Measurements from ENCODE around the gene PPAT. TPM values are rescaled to one million over a fixed set of nuclear protein-coding genes. Genes with fewer than 3 reads are reported as not detected.

PPAT gene
- total and polyA plus RNA-seq, 11 donors: 0.65 to 6.5 (median 3.7) TPM

GRCh38 chr4:56345458-56345857 lies 90.0 kb downstream of the PPAT start:
- Histone ChIP-seq H3K27me3 (no peaks in the 10 kb centered on the region), H3K9me3 (no peaks in the 10 kb centered on the region), H3K4me3 (no peak overlapping the region), H3K36me3 (peaks cover 0 to 58% (median 26%) of the 10 kb centered on the region in 9 donors), H3K27ac (no peak overlapping the region), H3K4me1 (no peaks in the 10 kb centered on the region)
- DNase-seq: no peak
- intact Hi-C loops (cut with DNase I): no loop called here
- TF ChIP-seq POLR2A (IDR thresholded peaks at IDR 0.05): no peak
- TF ChIP-seq CTCF (IDR thresholded peaks at IDR 0.05): no peak
- WGBS, 4 donors: 92 to 97% (median 96%) methylated on average over 4 of the region's 4 CpGs
- no peak for ATAC-seq

Other genes with a start within 250 kb of the PPAT start
- 10 to 100 TPM in 1 of 9 donors, 1 to 10 TPM in 8; 3.1 to 11.7 (median 5.3) TPM for gene AASDH, start 48.1 kb downstream of the PPAT start, total RNA-seq
- 1 to 10 TPM; 2.4 to 3.1 TPM for gene AASDH, start 48.1 kb downstream of the PPAT start, polyA plus RNA-seq
- gene PAICS, start 645 bp upstream of the PPAT start, total RNA-seq: 10 to 100 TPM; 11.8 to 32.2 (median 26.5) TPM
- gene PAICS, start 645 bp upstream of the PPAT start, polyA plus RNA-seq: 10 to 100 TPM; 20.4 to 55.5 TPM
- 10 to 100 TPM; 35.1 to 66.8 (median 41.7) TPM for gene SRP72, start 32.0 kb upstream of the PPAT start, total RNA-seq
- 10 to 100 TPM; 14.1 to 49.9 TPM for gene SRP72, start 32.0 kb upstream of the PPAT start, polyA plus RNA-seq
- under 1 TPM in 1 of 9 donors, not detected in 8; 0.21 TPM for gene ARL9, start 70.2 kb upstream of the PPAT start, total RNA-seq
- under 1 TPM in 1 of 2 donors, not detected in 1; 0.03 TPM for gene ARL9, start 70.2 kb upstream of the PPAT start, polyA plus RNA-seq
- gene HOPX, start 245.7 kb upstream of the PPAT start, total RNA-seq: 100 to 1,000 TPM in 2 of 9 donors, 10 to 100 TPM in 4, 1 to 10 TPM in 3; 1.5 to 223 (median 11.3) TPM
- gene HOPX, start 245.7 kb upstream of the PPAT start, polyA plus RNA-seq: 10 to 100 TPM; 25.0 to 83.3 TPM

Measured in heart left ventricle (tissue), 16 donors.